DOHH2 (cell line): ENCODE results near the gene GHRH.

Source experiments
- H3F3A ChIP-seq: fragments of 200-600 bp; sonication (generic), shearing (Covaris generic); 2 replicates; pipeline ENCODE4 v1.6.0; 2016; ENCODE audit warnings: antibody characterized with exemption, mild to moderate bottlenecking; ENCODE audit not compliant: control insufficient read depth, insufficient read depth
- H3K27ac ChIP-seq: fragments of 200-600 bp; sonication (generic); 2 replicates; pipeline ENCODE4 v1.5.1; 2014; ENCODE audit warnings: low read depth, mild to moderate bottlenecking, low read length, moderate library complexity
- H3K27me3 ChIP-seq: fragments of 200-600 bp; sonication (generic); 2 replicates; pipeline ENCODE4 v1.6.1; 2014; ENCODE audit warnings: mild to moderate bottlenecking, low read length, mixed read lengths; ENCODE audit not compliant: control insufficient read depth
- H3K36me3 ChIP-seq: fragments of 200-600 bp; sonication (generic); 2 replicates; pipeline ENCODE4 v1.6.1; 2014; ENCODE audit warnings: mild to moderate bottlenecking, low read length, moderate library complexity, mixed read lengths; ENCODE audit not compliant: control insufficient read depth
- H3K4me1 ChIP-seq: fragments of 200-600 bp; sonication (generic); 2 replicates; pipeline ENCODE4 v1.6.1; 2014; ENCODE audit warnings: mild to moderate bottlenecking, low read length, mixed read lengths; ENCODE audit not compliant: control insufficient read depth
- H3K4me2 ChIP-seq: fragments of 200-600 bp; sonication (generic); 2 replicates; pipeline ENCODE4 v1.6.0; 2014; ENCODE audit warnings: mild to moderate bottlenecking, low read length, moderate library complexity
- H3K4me3 ChIP-seq: fragments of 200-600 bp; sonication (generic); 2 replicates; pipeline ENCODE4 v1.5.1; 2014; ENCODE audit warnings: mild to moderate bottlenecking, low read length, mixed read lengths
- H3K79me2 ChIP-seq: fragments of 200-600 bp; sonication (generic); 2 replicates; pipeline ENCODE4 v1.6.1; 2014; ENCODE audit warnings: mild to moderate bottlenecking, low read length, mixed read lengths; ENCODE audit not compliant: control insufficient read depth
- H3K9me2 ChIP-seq: fragments of 200-600 bp; sonication (generic); replicated peaks from 2 replicates; pipeline ENCODE4 v1.6.1; 2014; ENCODE audit warnings: mild to moderate bottlenecking, low read length, mixed read lengths; ENCODE audit not compliant: control insufficient read depth
- H3K9me3 ChIP-seq: fragments of 200-600 bp; sonication (generic); 2 replicates; pipeline ENCODE4 v1.6.1; 2014; ENCODE audit warnings: antibody characterized with exemption, low read length, mixed read lengths; ENCODE audit not compliant: control insufficient read depth, insufficient read depth
- H4K20me1 ChIP-seq: fragments of 200-600 bp; sonication (generic); 2 replicates; pipeline ENCODE4 v1.6.0; 2014; ENCODE audit warnings: low read depth, mild to moderate bottlenecking, antibody characterized with exemption, low read length, moderate library complexity; ENCODE audit not compliant: control insufficient read depth, insufficient read depth
- EZH2phosphoT487 ChIP-seq: fragments of 200-600 bp; sonication (generic); IDR thresholded peaks from 2 replicates; pipeline ENCODE4 v1.6.1; 2017; ENCODE audit warnings: borderline replicate concordance, mild to moderate bottlenecking, antibody characterized with exemption, low read length, moderate library complexity, mixed read lengths
- TF ChIP-seq, protein P1 (sequence below): fragments of 200-600 bp; sonication (generic); IDR thresholded peaks from one replicate; pipeline ENCODE4 v1.5.1; 2014; ENCODE audit warnings: antibody characterized with exemption, mild to moderate bottlenecking, low read depth, low read length; ENCODE audit not compliant: poor library complexity, severe bottlenecking

Gene GHRH

DNA sequence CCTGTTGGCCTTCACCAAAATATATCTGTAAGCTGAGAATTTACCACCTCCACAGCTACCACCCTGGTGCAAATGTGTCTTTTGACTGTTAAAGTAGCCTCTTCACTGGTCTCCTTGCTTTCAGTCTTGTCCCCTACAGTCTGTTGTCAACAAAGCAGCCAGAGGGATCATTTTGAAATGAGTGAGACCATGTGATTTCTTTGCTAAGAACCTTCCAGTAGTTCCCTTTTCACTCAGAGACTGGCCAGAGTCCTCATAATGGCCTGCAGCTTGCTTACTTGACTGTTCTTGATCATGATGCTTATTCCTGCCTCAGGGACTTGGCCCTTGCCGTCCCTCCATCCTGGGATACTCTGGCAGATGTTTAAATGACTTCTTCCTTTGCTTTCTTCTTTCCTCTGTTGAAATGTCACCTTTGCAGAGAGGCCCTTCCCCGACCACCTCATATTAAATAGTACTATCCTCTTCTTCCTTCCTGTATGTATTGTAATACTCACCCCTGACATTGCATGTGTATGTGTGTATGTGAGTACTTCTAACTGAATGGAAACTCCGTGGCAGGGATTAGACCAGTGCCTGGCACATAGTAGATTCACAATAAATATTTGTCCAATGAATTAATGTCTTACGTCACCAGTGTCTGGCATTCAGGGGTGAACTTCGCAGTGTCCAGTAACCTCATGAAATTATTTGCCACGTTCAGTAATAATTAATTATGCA, 32.8 kb upstream of the GHRH start:
- Histone ChIP-seq H3K4me2 (no peak overlapping the region), H3K27ac (no peak overlapping the region), H3K9me2 (no peaks in the 10 kb centered on the region), H3K27me3 (no peaks in the 10 kb centered on the region), H3K4me1 (peaks cover 21% of the 10 kb centered on the region), H3F3A (no peaks in the 10 kb centered on the region), H3K79me2 (peaks cover 88% of the 10 kb centered on the region), H3K9me3 (no peaks in the 10 kb centered on the region), H4K20me1 (0 out of 2 replicates have a peak, but pooled peaks cover 3% of the 10 kb centered on the region), H3K4me3 (no peak overlapping the region), H3K36me3 (peaks cover 40% of the 10 kb centered on the region)
- TF ChIP-seq, protein P1, sequence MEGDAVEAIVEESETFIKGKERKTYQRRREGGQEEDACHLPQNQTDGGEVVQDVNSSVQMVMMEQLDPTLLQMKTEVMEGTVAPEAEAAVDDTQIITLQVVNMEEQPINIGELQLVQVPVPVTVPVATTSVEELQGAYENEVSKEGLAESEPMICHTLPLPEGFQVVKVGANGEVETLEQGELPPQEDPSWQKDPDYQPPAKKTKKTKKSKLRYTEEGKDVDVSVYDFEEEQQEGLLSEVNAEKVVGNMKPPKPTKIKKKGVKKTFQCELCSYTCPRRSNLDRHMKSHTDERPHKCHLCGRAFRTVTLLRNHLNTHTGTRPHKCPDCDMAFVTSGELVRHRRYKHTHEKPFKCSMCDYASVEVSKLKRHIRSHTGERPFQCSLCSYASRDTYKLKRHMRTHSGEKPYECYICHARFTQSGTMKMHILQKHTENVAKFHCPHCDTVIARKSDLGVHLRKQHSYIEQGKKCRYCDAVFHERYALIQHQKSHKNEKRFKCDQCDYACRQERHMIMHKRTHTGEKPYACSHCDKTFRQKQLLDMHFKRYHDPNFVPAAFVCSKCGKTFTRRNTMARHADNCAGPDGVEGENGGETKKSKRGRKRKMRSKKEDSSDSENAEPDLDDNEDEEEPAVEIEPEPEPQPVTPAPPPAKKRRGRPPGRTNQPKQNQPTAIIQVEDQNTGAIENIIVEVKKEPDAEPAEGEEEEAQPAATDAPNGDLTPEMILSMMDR = no peak
- no peak for TF ChIP-seq EZH2phosphoT487

DNA sequence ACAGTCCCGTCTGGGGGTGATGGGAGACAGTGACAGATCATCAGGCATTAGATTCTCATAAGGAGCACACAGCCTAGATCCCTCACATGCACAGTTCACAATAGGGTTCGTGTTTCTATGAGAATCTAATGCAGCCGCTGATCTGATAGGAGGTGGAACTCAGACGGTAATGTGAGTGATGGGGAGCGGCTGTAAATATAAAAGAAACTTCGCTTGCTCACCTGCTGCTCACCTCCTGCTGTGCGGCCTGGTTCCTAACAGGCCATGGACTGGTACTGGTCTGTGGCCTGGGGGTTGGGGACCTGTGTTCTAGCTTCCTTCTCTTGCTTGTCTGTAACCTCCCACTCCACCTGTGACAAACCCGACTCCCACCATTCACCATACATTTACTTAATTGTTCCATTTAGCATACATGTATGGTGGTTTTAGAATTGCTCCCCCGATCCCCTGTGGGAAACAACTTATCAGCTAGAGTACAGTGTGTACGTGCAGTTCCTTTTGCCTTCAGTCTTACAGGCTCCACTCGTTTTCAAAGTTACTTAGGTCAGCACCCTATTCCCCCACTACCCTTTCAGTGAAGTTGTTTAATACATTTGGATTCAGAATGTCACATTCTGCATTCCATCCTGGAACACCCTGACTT, 31.8 kb upstream of the GHRH start:
- no peaks in the 10 kb centered on the region for H3F3A ChIP-seq
- H3K79me2 ChIP-seq = peaks cover 87% of the 10 kb centered on the region
- H3K27ac ChIP-seq = no peak overlapping the region
- H3K4me3 ChIP-seq = no peak overlapping the region
- no peaks in the 10 kb centered on the region for H3K27me3 ChIP-seq
- peaks cover 26% of the 10 kb centered on the region for H3K4me1 ChIP-seq
- no peak overlapping the region for H3K4me2 ChIP-seq
- H3K9me3 ChIP-seq = no peaks in the 10 kb centered on the region
- H3K36me3 ChIP-seq = peaks cover 33% of the 10 kb centered on the region
- 0 out of 2 replicates have a peak, but pooled peaks cover 3% of the 10 kb centered on the region for H4K20me1 ChIP-seq
- H3K9me2 ChIP-seq = no peaks in the 10 kb centered on the region
- TF ChIP-seq, protein P1 = no peak
- TF ChIP-seq EZH2phosphoT487 = no peak

DNA sequence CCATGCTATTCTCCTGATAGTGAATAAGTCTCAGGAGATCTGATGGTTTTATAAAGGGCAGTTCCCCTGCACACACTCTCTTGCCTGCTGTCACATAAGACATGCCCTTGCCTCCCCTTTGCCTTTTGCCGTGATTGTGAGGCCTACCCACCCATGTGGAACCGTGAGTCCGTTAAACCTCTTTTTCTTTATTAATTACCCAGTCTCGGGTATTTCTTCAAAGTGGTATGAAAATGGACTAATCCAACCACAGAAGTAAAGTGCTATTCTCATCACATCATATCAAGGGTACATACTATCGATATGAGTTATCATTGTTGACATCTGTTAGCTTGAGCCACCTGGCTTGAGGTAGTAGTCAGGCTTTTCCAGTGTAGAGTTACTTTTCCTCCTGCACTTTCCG, 30.1 kb upstream of the GHRH start:
- H3K9me3 ChIP-seq = no peaks in the 10 kb centered on the region
- no peak for TF ChIP-seq EZH2phosphoT487
- TF ChIP-seq, protein P1 = no peak
- peaks cover 32% of the 10 kb centered on the region for H3K36me3 ChIP-seq
- no peaks in the 10 kb centered on the region for H3K27me3 ChIP-seq
- H3K79me2 ChIP-seq = peaks cover 76% of the 10 kb centered on the region
- no peaks in the 10 kb centered on the region for H3F3A ChIP-seq
- peak overlapping the region; percentile 91; the same call in 1 of the 2 replicates for H3K4me3 ChIP-seq
- no peak overlapping the region for H3K27ac ChIP-seq
- H3K4me1 ChIP-seq = peaks cover 29% of the 10 kb centered on the region
- H3K9me2 ChIP-seq = no peaks in the 10 kb centered on the region
- H3K4me2 ChIP-seq = peak overlapping the region; percentile 64
- 0 out of 2 replicates have a peak, but pooled peaks cover 3% of the 10 kb centered on the region for H4K20me1 ChIP-seq
